Stimulated activated CD4-positive, alpha-beta T cell treated with anti-CD3 and anti-CD28 coated beads, Interleukin-12 subunit alpha, Interleukin-12 subunit beta, amount 100 ng/mL, for 48 hours (primary cell): ENCODE results near the gene CDH13.

Experiments
- DNase-seq, 3 donors: peaks; one replicate each; pipeline ENCODE4 v3.0.0-alpha.2; 2020; ENCODE audit warnings: low read depth in 2 of 3, low spot score in 1 of 3

The CDH13 gene

GRCh38 chr16:82626791-82627261 lies at the start of gene CDH13:
Gene CDH13 (plus strand): TSS chr16:82626969.
- DNase-seq, result no peak

GRCh38 chr16:82580298-82580890 lies 46.4 kb upstream of the CDH13 start:
- DNase-seq, result no peak

GRCh38 chr16:82582975-82583374 lies 43.8 kb upstream of the CDH13 start:
- DNase-seq, result no peak

DNA sequence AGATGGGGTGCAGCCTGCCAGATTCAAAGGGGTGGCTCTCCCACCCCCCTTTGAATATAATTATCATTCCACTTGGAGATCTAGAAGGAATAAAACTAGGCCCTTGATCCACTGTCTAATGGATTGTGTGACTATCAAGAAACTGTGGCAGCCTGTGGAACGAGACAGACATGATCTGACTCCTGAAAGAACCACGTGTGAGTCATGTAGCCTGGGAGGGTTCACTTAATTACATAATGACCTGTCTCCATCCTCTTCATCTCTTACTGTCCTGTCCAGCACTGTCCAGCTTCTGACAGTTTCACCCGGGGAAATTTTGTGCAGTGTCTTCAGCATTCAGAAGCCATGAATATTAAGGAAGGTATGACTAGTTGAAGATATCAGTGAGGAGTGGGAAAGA lies 43.3 kb upstream of the CDH13 start:
- DNase-seq, result no peak

GRCh38 chr16:82584553-82585152 lies 42.1 kb upstream of the CDH13 start:
- no peak for DNase-seq

GRCh38 chr16:82585675-82586074 lies 41.1 kb upstream of the CDH13 start:
- no peak for DNase-seq

- DNase-seq, result no peak
Observed at GRCh38 chr16:82586130-82586529, 40.6 kb upstream of the CDH13 start.

- no peak for DNase-seq
Observed at GRCh38 chr16:82587289-82587688, 39.5 kb upstream of the CDH13 start.

- no peak for DNase-seq
Observed at GRCh38 chr16:82589407-82589806, 37.4 kb upstream of the CDH13 start.

- no peak for DNase-seq
Observed at GRCh38 chr16:82594114-82594513, 32.7 kb upstream of the CDH13 start.

DNA sequence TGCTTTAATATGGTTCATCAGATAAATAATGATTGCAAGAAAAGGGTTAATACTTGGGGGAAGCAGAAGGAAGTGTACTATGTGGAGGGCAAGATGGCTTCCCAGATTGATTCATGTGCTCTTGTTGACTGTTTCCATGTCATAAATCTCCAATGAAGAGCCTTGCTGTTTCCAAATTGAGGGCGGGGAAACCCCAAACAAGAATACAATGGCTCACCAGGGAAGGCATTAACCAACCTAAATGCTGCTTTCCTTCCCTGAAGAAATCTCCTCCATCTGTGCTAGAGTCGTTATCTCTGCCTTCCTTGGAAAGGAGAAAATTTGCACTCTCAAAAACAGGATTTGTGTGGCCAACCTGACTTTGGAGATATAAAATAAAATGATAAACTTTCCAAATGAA lies 28.0 kb upstream of the CDH13 start:
- no peak for DNase-seq

GRCh38 chr16:82601989-82602640 lies 24.7 kb upstream of the CDH13 start:
- no peak for DNase-seq

GRCh38 chr16:82603784-82604411 lies 22.9 kb upstream of the CDH13 start:
- DNase-seq, result no peak

- no peak for DNase-seq
Observed at GRCh38 chr16:82605076-82605475, 21.7 kb upstream of the CDH13 start.

- DNase-seq, result no peak
Observed at GRCh38 chr16:82605863-82606620, 20.7 kb upstream of the CDH13 start.

DNA sequence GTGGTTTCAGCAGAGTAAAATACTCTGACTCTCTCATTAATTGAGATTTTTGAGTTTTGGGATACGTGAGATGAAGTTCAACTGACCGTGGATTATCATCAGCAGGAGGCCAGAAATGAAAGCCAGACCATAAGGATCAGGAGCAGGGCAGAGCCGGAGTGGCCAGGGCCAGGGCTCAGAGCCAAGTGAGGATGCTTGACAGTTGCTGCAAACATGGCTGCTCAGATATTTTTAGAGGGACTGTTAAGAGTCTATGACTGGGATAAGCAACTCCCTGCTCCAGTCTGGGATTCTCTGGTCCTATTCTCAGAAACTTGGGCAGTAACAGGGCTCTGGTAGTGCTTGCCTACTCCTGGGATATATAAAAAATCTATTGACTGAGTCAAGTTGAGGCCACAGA lies 17.6 kb upstream of the CDH13 start:
- no peak for DNase-seq

DNA sequence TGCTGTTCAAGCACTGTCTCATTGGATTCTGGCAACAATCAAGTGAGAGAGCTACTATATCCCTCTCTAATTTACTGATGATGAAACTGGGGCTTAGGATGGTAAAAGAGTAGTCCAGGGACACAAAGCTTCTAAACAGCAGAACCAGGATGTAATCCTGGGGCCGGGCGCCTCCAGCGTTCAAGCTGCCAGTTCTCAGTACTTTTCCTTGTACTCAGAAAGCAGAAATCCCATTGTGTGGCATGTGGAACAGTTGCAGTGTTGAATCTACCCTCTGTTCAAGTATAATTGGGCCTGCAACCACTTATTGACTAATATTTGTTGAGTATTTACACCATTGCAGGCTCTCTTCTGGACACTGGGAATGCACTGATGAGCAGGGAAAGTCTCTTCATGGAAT lies 14.5 kb upstream of the CDH13 start:
- DNase-seq, result no peak

- no peak for DNase-seq
Observed at GRCh38 chr16:82616356-82616755, 10.4 kb upstream of the CDH13 start.

GRCh38 chr16:82621781-82622180 lies 5.0 kb upstream of the CDH13 start:
- DNase-seq, result no peak

- DNase-seq, result no peak
Observed at GRCh38 chr16:82623241-82623640, 3.5 kb upstream of the CDH13 start.
